ENCODE results near the gene RNF123.

- TF ChIP-seq CTCF (conservative IDR thresholded peaks at IDR 0.05 in 1 of 2, IDR thresholded peaks at IDR 0.05 in 1 of 2; ENCODE audit: extremely low read depth in 1 of 2, insufficient read depth in 1 of 2, low read depth in 1 of 2, low read length in 2 of 2) (no peak), EZH2 (IDR thresholded peaks at IDR 0.05; ENCODE audit: borderline replicate concordance, low read length) (no peak)
Measured at GRCh38 chr3:49756036-49756435, 66.7 kb downstream of the RNF123 start.
